ENCODE results near the gene RGS16.

Gene RGS16

DNA sequence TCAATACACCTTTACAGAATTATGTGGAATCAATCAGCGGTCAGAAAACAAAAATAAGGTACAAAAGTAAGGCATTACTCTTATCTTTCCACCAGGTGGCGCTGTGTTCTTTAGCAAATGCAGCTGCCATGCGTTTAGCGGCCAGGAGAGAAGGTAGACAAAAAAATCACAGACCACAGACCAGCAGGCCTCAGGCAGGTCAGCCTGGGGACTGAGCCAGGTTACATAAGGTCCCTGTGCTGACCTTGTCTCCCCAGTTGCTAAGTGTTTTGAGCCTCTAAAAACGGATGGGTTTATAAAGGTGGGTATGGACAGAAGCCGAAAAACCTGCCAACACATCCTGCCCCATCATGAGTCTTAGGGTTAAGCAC, 2.8 kb downstream of the RGS16 start (continued):
- no peak for TF ChIP-seq PRDM4 (tag by site-specific recombination; IDR thresholded peaks at IDR 0.05)
- TF ChIP-seq, protein P1, sequence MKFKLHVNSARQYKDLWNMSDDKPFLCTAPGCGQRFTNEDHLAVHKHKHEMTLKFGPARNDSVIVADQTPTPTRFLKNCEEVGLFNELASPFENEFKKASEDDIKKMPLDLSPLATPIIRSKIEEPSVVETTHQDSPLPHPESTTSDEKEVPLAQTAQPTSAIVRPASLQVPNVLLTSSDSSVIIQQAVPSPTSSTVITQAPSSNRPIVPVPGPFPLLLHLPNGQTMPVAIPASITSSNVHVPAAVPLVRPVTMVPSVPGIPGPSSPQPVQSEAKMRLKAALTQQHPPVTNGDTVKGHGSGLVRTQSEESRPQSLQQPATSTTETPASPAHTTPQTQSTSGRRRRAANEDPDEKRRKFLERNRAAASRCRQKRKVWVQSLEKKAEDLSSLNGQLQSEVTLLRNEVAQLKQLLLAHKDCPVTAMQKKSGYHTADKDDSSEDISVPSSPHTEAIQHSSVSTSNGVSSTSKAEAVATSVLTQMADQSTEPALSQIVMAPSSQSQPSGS (tag by site-specific recombination; IDR thresholded peaks at IDR 0.05; ENCODE audit: low read depth): no peak
- no peak for TF ChIP-seq BCL11A (tag by site-specific recombination; IDR thresholded peaks at IDR 0.05; ENCODE audit: low read depth)
- no peak for TF ChIP-seq ZNF501 (tag by site-specific recombination; IDR thresholded peaks at IDR 0.05)
- TF ChIP-seq MZF1 (tag by site-specific recombination; IDR thresholded peaks at IDR 0.05; ENCODE audit: borderline replicate concordance): 0 out of 2 replicates have a peak, but pooled peaks have one; percentile 33
- no peak for TF ChIP-seq KLF7 (tag by site-specific recombination; IDR thresholded peaks at IDR 0.05; ENCODE audit: borderline replicate concordance)
- TF ChIP-seq, protein P2, sequence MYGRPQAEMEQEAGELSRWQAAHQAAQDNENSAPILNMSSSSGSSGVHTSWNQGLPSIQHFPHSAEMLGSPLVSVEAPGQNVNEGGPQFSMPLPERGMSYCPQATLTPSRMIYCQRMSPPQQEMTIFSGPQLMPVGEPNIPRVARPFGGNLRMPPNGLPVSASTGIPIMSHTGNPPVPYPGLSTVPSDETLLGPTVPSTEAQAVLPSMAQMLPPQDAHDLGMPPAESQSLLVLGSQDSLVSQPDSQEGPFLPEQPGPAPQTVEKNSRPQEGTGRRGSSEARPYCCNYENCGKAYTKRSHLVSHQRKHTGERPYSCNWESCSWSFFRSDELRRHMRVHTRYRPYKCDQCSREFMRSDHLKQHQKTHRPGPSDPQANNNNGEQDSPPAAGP (tag by site-specific recombination; IDR thresholded peaks at IDR 0.05): no peak
- TF ChIP-seq ZNF214 (tag by site-specific recombination; IDR thresholded peaks at IDR 0.05; ENCODE audit: borderline replicate concordance): no peak
- no peak for TF ChIP-seq SP2 (tag by site-specific recombination; IDR thresholded peaks at IDR 0.05)
- 0 out of 2 replicates have a peak, but pooled peaks have one; percentile 31 for TF ChIP-seq ZNF692 (tag by site-specific recombination; IDR thresholded peaks at IDR 0.05)
- no peak for TF ChIP-seq ZNF274 (IDR thresholded peaks at IDR 0.05; ENCODE audit: low read length)
- TF ChIP-seq ZNF274 (tag by site-specific recombination; IDR thresholded peaks at IDR 0.05; ENCODE audit: borderline replicate concordance): no peak
- peak; percentile 45; the same call in 1 of the 2 replicates for TF ChIP-seq GFI1B (tag by site-specific recombination; IDR thresholded peaks at IDR 0.05)
- TF ChIP-seq ZEB2 (tag by site-specific recombination; IDR thresholded peaks at IDR 0.05): peak; percentile 52; the same call in 1 of the 2 replicates
- TF ChIP-seq ZNF768 (tag by site-specific recombination; IDR thresholded peaks at IDR 0.05): no peak
- no peak for TF ChIP-seq ZBTB11 (tag by site-specific recombination; conservative IDR thresholded peaks at IDR 0.05; ENCODE audit: low read depth)
- no peak for TF ChIP-seq ZNF521 (tag by site-specific recombination; IDR thresholded peaks at IDR 0.05)
- no peak for TF ChIP-seq ZNF202 (tag by site-specific recombination; IDR thresholded peaks at IDR 0.05; ENCODE audit: borderline replicate concordance)
- no peak for TF ChIP-seq ZNF600 (tag by site-specific recombination; IDR thresholded peaks at IDR 0.05)
- TF ChIP-seq ZNF335 (tag by site-specific recombination; conservative IDR thresholded peaks at IDR 0.05): peak; percentile 42; the same call in 1 of the 2 replicates
- TF ChIP-seq ZIC2 (tag by site-specific recombination; IDR thresholded peaks at IDR 0.05): no peak
- no peak for TF ChIP-seq ZNF366 (tag by site-specific recombination; conservative IDR thresholded peaks at IDR 0.05)
- TF ChIP-seq ZNF544 (tag by site-specific recombination; IDR thresholded peaks at IDR 0.05): no peak
- TF ChIP-seq ZNF19 (tag by site-specific recombination; IDR thresholded peaks at IDR 0.05; ENCODE audit: low read depth): no peak

All from HEK293 (cell line).